NCI-H748 treated with DMSO at 0.1 percent for 48 hours (cell line): Measurements from ENCODE around the gene CFAP74.

ENCODE experiments used
- DNase-seq: peaks from one replicate; lab custom pipeline; 2025; lab: John Stamatoyannopoulos, UW

CFAP74 gene

DNA sequence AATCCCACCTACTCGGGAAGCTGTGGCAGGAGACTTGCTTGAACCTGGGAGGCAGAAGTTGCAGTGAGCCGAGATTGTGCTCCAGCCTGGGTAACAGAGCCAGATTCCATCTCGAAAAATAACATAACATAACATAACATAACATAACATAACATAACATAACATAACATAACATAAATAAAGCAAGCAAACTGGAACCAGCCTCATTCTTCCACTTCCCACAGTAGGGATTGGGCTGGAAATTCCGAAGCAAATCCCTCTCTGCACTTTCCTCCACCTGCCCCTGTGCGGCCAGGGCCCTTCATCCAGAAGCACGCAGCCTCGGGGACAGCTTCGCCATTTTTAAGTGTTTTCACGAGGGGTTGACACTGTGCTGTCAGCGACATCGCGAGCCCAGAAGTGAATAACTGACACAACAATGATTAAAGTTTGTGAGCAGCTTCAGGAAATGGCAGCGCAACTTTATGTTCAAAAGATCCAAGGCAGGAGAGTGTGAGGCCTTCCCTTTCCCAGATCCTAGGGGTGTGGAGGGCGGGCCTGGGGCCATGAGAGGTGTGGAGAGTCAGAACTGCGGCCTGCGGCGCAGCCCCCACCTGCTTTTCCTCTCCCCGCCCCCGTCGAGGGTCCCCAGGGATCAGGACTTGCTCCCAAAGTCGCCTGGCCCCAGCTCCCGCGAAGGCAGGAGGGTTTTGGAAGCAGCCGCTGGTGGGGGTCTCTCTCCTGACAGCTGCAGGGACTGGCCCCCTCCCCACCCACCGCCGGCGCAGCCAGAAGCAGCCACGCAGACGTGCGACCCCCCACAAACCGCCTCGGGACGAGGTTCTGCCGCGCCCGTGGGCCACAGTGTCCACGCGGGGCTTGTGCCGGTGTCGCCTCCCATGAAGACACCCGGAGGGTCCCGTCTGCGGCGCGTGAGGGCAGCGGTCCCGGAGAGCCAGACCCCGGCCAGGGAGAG is 14.9 kb upstream of the CFAP74 start:
- no peak for DNase-seq

DNA sequence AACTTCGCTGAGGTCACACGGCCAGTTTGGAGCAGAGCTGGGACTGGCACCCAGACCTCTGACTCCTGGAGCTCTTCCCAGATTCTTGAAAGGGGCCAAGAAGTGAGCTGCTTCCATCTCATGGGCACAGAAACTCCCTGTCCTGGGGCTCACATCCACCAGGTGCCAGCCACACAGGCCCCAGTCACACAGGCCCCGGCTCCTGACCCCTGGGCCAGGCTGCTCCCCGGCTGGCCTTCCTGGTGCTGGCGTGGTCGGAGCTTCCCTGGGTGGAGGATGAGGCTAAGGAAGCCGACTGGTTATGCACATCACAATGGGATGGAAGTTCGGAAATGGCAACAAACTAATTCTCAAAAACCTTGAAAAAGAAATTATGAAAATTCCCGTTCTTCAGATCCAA is 12.5 kb upstream of the CFAP74 start:
- DNase-seq = no peak

DNA sequence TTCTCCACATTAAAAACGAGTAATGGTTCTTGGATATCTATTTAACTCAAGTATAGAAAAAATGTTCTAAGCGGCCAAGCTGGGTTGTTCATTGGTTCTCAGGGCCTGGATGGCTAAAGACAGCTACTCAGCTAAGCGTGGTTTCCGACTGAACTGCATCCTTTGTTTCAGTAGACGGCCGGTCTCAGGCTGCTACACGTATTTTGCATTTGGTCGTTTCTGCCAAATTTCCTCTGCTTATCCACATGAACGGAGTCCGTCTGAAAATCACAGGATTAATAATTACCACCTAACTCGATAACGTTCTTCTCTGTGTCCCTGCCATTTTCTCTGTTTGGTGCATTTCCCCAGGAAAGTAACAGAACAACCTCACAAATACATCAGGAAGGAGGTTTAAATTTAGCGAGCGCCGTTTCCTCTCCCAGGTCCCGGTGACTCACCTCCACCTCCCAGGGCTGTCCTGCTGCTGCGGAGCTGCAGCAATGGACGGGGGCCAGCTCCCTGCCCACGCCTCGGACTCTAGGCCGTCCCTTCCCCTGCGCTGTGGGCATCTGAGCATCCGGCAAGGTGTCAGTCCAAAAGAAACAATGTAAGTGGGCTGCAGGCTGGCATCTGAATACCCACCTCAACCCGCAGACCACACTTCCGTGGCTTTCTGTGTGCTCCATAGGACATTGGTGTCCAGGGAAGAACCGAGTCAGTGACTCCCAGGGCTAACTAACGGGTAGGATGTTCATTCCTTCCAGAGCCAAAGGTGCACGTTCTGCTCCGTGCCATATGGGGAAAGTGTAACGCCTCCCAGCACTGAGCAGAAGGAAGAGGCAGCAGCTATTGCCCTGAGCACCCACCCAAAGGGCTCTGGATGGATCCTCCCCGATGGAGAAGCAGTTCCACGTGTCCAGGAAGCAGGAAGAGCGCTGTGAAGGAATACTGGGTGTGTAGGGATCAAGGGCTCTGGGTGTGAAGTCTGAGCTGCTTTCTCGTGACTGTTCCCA is 11.5 kb upstream of the CFAP74 start:
- DNase-seq = no peak

DNA sequence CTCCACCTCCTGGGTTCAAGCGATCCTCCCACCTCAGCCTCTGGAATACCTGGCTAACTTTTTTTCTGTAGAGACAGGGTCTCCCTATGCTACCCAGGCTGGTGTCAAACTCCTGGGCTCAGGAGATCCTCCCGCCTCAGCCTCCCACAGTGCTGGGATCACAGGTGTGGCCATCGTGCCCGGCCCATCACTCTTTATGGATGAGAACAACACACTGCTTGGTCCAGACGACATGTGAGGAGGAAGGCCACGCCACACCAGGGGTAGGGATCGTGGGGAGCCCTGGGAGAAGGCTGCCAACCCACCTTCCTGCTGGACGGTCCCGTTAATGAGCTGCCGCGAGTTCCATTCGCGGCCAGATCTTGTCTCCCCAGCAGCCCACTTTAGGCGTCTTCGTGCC is 10.6 kb upstream of the CFAP74 start:
- no peak for DNase-seq

DNA sequence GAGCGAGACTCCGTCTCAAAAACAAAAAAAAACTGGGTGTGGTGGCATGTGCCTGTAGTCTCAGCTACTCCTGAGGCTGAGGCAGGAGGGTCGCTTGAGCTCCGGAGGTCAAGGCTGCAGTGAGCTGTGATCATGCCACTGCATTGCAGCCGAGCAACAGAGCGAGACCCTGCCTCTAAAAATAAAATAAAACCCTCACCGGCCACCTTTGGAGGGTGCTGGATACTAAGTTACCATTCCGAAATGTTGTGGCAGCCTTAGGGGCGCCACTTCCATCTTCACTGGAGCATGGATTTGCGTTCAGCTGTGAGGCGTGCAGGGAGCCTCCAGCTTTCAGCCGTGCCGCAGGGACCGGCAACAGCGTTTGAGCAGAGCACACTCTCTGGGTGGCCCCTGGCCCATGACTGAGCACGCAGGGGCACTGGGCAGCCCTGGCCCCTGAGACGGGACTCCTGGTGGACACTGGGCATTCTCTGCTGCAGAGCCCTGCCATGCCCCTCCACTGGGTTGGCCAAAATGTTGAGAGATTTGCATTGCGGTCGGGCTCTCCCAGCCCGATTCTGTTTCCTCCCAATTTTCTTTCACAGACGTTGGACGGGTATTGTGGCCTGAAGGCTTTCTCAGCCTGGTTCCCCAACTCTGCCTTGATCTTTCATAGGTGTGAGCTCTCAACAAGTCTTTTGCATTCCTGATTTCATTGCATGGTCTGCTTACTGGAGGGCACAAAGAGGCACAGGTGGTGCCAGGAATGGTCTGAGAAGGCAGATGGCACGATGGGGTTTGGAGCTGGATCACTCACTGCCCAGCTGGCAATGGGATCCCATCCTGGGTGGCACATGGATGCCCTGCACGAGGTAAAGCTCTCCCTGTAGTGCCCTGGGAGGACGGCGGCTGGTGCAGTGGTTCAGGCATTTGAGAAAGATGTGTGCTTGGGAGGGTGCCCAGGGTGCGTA is 5.8 kb upstream of the CFAP74 start:
- no peak for DNase-seq

DNA sequence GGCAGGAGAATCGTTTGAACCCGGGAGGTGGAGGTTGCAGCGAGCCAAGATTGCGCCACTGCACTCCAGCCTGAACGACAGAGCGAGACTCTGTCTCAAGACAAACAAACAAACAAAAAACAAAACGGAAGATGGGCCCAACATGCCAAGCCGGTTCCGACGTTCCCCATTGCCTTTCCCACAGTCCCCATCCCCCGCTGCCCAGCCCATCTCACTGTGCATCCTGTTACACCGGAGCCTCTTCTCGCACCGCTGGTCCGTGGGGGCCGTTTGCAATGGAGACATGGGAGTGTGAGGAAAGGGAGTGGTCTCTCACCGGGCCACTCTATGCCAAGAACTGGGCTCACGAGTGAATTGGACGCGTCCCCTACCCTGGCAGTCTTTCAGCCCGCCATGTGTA is 1.3 kb upstream of the CFAP74 start:
- no peak for DNase-seq

DNA sequence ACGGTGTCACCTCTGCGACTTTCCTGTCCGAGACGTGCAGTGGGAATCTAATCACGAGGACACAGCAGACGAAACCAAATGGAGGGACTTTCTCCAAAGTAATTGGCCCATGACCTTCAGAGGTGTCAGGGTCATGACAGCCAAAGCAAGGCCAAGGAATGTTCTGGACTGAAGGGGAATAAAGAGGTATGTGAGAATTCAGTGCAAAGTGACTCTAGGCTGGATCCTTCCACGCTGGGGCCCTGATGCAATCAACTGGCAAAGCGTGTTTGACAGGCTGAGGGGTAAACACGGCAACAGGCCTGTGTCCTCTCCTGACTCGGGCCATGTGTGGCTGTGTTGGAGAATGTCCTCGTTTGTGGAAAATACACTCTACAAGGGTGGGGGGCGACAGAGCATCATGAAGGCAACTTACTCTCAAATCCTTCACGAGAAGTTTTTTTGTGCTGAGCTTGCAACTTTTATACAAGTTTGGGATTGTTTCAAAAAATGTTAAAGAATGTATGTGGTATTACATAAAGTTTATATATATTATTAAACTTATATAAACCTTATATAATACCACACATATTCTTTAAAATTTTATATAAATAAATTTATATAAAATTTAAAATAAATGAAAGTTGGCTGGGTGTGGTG is 1.7 kb downstream of the CFAP74 start:
- no peak for DNase-seq

DNA sequence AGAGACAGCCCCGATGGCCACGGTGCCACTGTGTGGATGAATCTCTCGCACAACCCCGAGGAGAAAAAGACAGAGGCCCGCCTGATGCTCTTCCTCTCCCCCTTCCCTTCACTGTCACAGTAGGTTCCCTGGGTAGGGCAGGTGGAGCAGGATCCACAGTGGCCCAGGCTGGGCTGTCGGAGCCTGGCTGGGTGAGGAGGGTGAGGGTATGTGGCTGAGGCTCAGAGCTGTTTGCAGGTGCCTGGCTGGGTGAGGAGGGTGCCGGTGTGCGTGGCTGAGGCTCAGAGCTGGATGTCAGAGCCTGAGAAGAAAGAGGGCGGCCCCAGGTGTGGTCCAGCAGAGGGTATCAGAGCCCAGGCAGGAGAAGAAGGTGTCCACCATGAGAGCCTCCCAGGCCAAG is 2.7 kb downstream of the CFAP74 start:
- DNase-seq = no peak

DNA sequence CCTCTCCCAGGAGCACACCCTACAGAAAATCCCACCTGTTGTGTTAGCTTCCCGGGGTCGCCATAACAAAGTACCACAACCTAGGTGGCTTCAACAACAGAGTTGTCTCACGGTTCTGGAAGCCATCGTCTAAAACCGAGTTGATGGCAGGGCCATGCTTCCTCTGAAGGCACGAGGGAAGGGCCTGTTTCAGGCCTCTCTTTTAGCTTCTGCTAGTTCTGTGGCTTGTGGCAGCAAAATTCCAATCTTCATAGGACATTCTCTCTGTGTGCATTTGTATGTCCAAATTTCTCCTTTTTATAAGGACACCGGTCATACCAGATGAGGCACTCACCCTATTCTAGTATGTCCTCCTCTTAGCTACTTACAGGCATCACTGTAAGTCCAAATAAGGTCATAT is 3.2 kb downstream of the CFAP74 start:
- no peak for DNase-seq

DNA sequence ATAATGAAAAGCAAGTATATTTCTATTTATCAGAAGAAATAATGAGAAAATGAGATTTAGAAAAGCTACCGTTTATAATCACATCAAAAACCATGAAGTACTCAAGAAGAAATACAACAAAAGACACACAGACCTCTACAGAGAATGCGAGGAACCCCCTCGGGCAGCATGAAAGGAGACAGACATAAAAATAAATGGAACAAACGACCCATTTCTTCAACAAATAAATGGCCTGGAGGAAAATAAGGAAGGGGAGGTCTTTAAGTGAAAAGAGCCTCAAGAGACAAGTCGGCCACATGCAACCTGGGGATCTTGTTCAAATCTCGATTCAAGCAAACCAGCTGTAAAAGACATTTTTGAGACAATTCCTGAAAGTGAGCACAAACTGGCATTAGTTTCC is 6.0 kb downstream of the CFAP74 start:
- DNase-seq = no peak

DNA sequence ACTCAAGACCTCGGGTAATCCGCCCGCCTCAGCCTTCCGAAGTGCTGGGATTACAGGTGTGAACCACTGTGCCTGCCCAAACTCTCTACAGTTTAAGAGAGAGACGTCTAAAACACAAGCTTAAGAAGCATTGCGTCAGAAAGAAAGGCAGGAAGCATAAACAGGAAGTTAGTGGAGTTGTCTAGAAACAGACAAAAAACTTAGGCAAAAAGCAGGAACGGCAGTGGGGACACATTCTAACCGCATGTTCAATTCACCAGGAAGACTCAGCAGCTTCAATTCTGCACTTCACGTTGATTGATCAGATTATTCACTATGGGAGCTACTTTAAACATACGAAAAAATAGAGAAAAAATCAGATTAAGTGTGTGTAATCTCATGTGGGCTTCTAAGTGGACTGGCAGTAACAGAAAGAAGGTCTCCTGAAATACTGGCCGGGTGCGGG is 7.4 kb downstream of the CFAP74 start:
- DNase-seq = no peak

DNA sequence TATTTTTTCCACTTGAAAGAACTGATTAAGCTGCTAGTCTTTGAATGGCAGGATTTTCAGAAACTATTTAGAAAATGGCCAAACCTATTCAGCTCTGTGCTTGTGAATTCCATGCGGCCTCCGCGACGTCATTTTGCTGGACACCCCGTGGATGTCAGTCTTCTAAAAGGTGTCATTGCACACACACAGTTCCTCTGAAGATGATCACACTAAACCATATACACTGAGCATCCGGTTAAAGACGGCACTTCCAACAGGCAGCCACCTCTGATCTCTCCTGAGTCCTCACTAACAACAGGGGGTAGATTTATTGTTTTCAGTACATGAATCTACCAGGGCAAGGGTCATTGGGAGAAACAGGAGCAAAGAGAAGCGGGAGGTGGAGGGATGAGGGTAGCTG is 9.1 kb downstream of the CFAP74 start:
- DNase-seq = no peak

DNA sequence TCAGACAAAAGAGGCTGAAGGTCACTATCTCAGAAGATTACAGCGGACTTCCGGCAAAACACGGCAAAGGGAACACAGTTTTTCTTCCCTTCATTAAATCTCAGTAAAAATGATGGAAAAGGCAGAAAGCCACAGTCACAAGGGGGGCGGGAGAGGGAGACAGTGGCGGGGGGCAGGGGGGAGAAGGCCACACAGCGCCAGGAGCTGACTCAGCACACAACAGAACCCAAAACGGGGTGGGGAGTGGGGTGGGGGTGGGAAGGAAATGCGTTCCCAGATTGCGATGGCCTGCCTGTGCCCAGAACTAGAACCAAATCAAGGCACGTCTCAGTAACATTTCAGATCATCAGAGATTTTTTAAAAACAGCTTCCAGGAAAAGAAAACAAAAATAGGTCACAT is 13.4 kb downstream of the CFAP74 start:
- no peak for DNase-seq

DNA sequence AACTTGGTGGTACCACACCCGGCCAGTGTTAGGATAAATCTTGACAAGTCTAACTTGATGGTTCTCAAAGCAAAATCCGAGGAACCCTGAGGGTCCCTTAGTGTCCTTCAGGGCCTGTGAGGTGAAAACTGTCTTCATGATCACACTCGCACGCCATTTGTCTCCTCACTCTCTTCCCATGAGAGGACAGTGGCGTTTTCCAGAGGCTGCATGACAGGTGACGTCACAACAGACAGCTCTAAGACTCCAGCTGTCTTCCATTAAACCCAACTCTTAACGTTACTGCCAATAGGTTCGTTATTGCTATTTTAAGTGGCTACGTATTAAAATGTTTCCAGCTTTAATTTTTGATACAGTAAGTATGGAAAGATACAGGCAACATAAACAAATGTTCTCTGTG is 13.8 kb downstream of the CFAP74 start:
- DNase-seq = no peak

DNA sequence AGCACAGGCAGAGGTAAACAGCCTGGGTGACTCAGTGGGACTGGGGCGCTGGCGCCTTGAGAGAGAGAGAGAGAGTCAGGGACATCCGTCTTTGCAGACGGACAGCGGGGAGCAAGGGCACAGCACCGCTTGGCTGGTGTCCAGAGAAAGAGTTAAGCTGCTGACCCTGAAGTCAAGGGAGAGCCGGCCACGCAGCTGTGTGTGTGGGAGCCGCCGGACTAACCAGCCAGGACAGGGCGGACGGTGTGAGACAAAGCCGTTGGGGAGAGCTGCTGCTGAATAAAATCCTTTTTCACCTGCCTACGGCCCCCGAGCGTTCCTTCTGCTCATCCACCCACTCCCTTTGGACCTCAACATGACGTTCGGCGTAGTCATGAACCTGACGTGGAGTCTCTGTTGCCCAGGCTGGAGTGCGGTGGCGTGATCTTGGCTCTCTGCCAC is 14.5 kb downstream of the CFAP74 start:
- no peak for DNase-seq

DNA sequence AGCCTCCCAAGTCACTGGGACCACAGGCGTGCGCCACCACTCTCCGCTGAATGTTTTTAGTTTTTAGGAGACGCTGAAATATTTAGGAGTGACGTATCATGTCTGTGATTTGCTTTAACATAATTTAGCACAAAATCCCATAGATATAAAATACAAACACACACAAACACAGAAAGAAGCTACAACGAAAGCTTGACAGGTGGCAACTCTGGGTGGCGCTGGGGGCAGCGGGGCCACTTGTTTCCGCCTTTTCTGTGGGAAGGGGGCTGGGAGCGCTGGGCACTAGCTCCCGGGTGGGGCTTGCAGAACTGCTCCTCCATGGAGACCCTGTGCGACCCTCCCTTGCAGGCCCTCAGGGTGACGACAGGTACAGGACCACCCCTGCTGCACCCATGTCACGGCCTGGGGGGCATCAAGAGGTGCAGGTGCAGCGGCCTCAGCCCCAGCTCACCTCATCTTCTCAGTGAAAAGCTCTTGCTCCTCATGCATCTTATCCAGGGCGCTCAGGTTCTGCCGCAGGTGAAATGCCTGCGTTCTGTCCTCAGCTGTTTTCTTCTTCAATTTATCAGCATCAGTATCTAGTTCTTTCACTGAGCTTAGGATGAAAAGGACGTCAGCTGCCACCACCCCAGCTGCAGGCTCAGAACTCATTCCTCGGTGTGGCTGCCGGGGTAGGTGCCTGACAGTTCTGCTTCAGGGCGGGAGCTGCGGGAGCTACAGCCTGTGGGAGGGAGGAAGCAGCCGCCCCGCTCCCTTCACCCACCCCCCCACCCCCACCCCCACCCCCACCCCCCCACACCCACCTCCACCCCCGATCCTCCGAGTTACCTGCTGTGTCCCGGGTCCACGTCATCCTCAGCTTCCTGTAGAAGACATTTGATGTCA is 15.3 kb downstream of the CFAP74 start:
- no peak for DNase-seq

DNA sequence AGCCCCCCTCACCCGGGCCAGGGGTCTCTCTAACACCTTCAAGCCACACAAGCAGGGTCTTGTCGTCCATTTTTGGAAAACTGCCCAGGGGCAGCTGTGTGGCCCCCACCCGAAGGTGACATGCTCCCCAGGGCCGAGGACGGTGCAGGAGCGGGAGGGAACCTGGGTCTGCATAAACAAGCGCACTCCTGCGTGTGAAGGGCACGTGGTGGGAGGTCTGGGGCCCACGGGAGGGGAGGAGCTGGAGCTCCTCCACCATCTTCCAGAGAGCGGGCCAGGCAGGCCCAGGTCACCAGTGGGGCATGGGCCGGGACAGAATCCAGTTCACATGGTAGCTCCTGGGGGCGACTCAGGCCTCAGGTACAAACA is 16.5 kb downstream of the CFAP74 start:
- no peak for DNase-seq

DNA sequence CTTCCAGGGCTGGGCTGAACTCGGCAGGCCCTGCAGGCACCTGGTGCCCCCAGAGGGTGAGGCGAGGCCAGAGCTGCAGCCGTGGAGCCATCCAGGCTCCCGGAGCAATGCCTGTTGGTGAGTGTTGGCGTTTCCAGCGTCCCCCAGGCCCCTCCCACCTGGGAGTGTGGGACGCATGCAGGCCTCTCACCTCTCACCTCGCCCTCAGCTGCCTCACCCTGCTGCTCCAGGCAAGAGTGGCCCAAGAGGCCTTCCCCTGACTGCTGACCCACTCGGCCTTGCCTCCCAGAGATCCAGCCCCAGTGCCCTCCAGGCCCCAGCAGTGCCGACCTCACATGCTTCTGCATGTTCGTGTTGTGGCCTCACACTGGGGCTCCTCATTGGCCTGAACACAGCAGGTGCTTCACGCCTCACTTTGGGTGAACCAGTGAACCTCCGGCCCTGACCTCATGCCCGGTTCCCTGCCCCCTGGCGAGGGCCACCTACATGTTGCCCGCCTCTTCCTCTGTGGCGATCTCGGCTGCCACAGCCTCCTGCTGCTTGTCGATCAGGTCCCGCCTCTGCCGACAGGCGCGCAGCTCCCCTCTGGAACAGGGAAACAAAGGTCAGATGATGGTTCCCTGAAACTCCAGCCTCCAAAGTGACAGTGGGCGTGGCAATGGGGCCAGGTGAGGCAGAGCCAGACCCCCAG is 17.0 kb downstream of the CFAP74 start:
- no peak for DNase-seq

DNA sequence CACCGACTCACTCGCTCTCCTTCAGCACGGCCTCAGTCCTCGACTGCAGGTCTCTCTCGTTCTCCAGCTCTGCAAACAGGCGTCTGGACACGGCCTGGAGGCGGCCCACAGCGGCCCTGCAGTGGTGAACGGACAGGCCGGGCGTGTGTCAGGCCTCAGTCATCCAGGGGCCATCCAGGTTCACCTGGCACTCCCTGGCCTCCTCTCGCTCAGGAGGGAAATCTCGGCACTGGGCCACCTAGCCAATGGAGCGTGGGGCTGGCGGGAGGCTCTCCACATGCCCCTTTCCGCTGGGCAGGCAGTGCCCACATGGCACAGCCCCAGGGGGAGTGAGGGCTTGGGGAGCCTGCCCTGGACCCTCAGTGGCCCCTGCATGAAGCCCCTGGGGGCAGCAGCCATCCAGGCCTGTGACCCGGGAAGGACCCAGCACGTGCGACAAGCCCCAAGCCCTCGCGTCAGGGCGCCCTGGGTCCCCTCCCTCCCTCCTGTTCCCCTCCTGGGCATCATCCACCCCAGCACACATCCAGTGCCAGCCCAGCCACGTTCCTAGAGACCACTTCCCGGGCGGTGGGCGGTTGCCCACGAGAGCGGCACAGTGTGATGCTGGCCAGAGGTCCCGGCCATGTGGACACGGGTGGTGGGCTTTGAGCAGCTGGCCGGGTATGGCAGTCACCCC is 18.1 kb downstream of the CFAP74 start:
- no peak for DNase-seq
